GM19351 (cell line): ENCODE data around the gene TAS2R60.
"Not testable (repeated sequence)": the region's sequence is repeated elsewhere in the genome, so short reads cannot be mapped to it uniquely, and the experiment has no call there.

Experiments
- ATAC-seq: cut with Tn5 transposase; IDR thresholded peaks from one replicate; pipeline ENCODE4 v1.9.1; 2021; ENCODE audit warnings: mild to moderate bottlenecking, moderate library complexity; ENCODE audit not compliant: unreplicated experiment

Gene TAS2R60

GRCh38 chr7:143472071-143472689 is 28.9 kb downstream of the TAS2R60 start:
- not testable (repeated sequence) for ATAC-seq

GRCh38 chr7:143477501-143478150 is 34.4 kb downstream of the TAS2R60 start, which contains the start of gene TAS2R41:
Gene TAS2R41 (plus strand): TSS chr7:143477873. CDS start chr7:143477873, 0 bp downstream.
- no peak for ATAC-seq

- no peak for ATAC-seq
These were observed 36.0 kb downstream of the TAS2R60 start for GRCh38 chr7:143479055-143479766.

GRCh38 chr7:143480501-143480900 is 37.2 kb downstream of the TAS2R60 start:
- ATAC-seq = no peak

GRCh38 chr7:143484119-143484518 is 40.9 kb downstream of the TAS2R60 start:
- no peak for ATAC-seq

GRCh38 chr7:143485094-143485493 is 41.8 kb downstream of the TAS2R60 start:
- no peak for ATAC-seq

- no peak for ATAC-seq
These were observed 42.2 kb downstream of the TAS2R60 start for GRCh38 chr7:143485500-143485899.

- not testable (repeated sequence) for ATAC-seq
These were observed 43.0 kb downstream of the TAS2R60 start for GRCh38 chr7:143486266-143486665.

GRCh38 chr7:143487061-143487460 is 43.8 kb downstream of the TAS2R60 start:
- no peak for ATAC-seq

GRCh38 chr7:143487566-143487965 is 44.3 kb downstream of the TAS2R60 start:
- no peak for ATAC-seq

GRCh38 chr7:143490717-143491306 is 47.6 kb downstream of the TAS2R60 start:
- peak; percentile 56 for ATAC-seq

- no peak for ATAC-seq
These were observed 48.8 kb downstream of the TAS2R60 start for GRCh38 chr7:143492043-143492471.

GRCh38 chr7:143492799-143493739 is 49.8 kb downstream of the TAS2R60 start:
- no peak for ATAC-seq

GRCh38 chr7:143493751-143494150 is 50.5 kb downstream of the TAS2R60 start:
- no peak for ATAC-seq
